ENCODE results near the gene LIMCH1. TPM values are rescaled to one million over a fixed set of nuclear protein-coding genes. Genes with fewer than 3 reads are reported as not detected.

The LIMCH1 gene
- total RNA-seq, 5 donors from 2014 or later (not counting 1 experiment from before 2014, with no cell fraction given), result 0.15 to 0.38 (median 0.30) TPM

DNA sequence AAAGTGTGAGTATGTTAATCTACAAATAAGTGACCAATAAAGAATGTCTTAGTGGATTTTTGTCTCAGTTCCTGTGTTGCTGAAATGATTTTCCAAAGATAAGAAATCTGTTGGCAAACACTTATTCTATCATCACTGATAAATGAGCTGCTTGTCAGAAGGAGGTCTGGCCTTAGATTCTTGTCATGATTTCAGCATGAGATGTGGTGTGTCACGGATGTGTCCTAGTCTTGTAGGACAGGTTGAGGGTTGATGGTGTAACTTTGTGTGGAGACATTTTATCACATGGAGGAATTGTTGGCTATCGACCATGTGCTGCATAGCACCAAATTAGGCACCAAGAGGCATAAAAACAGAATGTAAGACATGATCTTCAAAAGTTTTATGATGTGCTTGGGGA is 31.8 kb upstream of the LIMCH1 start:
- Mint-ChIP-seq H3K4me3 (no peak overlapping the region), H3K9me3 (peaks cover 0 to 12% (median 10%) of the 10 kb centered on the region in 3 donors), H3K4me1 (no peaks in the 10 kb centered on the region), H3K36me3 (no peaks in the 10 kb centered on the region), H3K27ac (no peak overlapping the region), H3K27me3 (peaks cover 0 to 2% of the 10 kb centered on the region in 2 donors)
- 67% methylated on average over 1 of the region's 2 CpGs for WGBS (ENCODE audit: insufficient coverage)
- no peaks in the 10 kb centered on the region for H3K9me3 ChIP-seq
- H3K27ac ChIP-seq (ENCODE audit: low read length), result no peak overlapping the region
- ChIA-PET POLR2A (no interaction called here), CTCF (no interaction called here)
- H3K36me3 ChIP-seq (ENCODE audit: control insufficient read depth in 2 of 2, extremely low read depth in 1 of 2, insufficient read depth in 1 of 2, low read length in 1 of 2), result no peaks in the 10 kb centered on the region
- no peak overlapping the region for H3K4me3 ChIP-seq (ENCODE audit: control insufficient read depth in 1 of 2, extremely low read depth in 1 of 2, low read length in 1 of 2)
- no peaks in the 10 kb centered on the region for H3K4me1 ChIP-seq (ENCODE audit: control insufficient read depth in 1 of 2, extremely low read depth in 1 of 2, insufficient read depth in 2 of 2, low read length in 2 of 2)
- ATAC-seq (replicated peaks in 1 of 4), result no peak
- no peaks in the 10 kb centered on the region for H3K27me3 ChIP-seq (replicated peaks in 1 of 2; ENCODE audit: control insufficient read depth in 2 of 2, extremely low read depth in 1 of 2, insufficient read depth in 2 of 2, low read length in 1 of 2)
- no peak for DNase-seq

DNA sequence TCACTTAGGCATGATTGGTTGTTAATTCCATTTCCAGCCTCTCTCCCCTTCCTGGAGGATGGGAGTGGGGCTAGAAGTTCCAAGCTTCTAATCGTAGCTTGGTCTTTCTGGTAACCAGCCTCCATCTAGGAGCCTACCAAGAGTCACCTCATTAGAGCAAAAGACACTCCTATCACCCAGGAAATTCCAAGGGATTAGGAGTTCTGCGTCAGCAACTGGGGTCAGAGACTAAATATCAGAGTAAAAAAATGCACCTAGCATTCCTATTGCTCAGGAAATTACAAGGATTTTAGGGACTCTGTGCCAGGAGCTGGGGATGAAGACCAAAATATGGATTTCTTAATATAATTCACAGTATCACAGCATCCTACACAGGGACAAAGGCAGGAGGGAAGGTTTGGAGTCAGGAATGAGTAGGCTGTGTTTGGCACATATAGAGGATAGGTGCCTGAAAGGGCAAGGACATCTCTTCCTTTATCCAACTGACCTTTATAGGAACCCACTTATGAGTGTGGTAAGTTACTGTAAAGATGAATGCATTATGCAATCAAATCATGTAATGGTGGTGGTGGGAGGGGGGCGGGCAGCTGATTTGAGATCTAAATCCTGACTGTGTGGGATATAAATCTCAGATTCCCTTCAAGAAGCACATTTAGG is 30.5 kb upstream of the LIMCH1 start:
- CTCF ChIA-PET, result no interaction called here
- peaks cover 0 to 2% of the 10 kb centered on the region in 2 donors for H3K27me3 Mint-ChIP-seq

DNA sequence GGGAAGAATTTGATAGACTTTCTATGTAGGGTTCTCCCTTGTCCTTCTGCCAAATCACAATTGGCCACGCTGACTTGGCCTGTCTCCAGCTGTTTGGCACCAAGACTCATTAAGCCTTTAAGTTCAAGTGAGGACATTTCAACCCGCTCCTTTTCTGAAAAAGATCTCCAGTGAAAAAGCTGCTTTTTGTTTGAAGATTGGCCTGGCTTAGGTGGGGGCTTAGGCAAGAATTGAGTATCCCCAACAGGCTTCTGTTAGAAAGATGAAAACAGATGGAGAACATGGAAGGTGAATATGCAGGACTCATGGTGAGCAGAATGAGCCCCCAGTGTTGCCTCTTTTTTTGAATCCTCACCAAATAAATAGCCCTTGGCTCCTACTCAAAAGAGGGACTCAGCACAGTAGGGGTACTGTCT is 28.5 kb upstream of the LIMCH1 start:
- Mint-ChIP-seq H3K4me3 (no peak overlapping the region), H3K36me3 (no peaks in the 10 kb centered on the region), H3K4me1 (no peaks in the 10 kb centered on the region), H3K27ac (no peak overlapping the region), H3K27me3 (peaks cover 0 to 2% of the 10 kb centered on the region in 2 donors), H3K9me3 (peaks cover 0 to 16% (median 5%) of the 10 kb centered on the region in 3 donors)
- Histone ChIP-seq H3K27ac (ENCODE audit: low read length) (no peak overlapping the region), H3K36me3 (ENCODE audit: control insufficient read depth in 2 of 2, extremely low read depth in 1 of 2, insufficient read depth in 1 of 2, low read length in 1 of 2) (no peaks in the 10 kb centered on the region), H3K27me3 (replicated peaks in 1 of 2; ENCODE audit: control insufficient read depth in 2 of 2, extremely low read depth in 1 of 2, insufficient read depth in 2 of 2, low read length in 1 of 2) (no peaks in the 10 kb centered on the region), H3K4me3 (ENCODE audit: control insufficient read depth in 1 of 2, extremely low read depth in 1 of 2, low read length in 1 of 2) (no peak overlapping the region), H3K4me1 (ENCODE audit: control insufficient read depth in 1 of 2, extremely low read depth in 1 of 2, insufficient read depth in 2 of 2, low read length in 2 of 2) (no peaks in the 10 kb centered on the region), H3K9me3 (no peaks in the 10 kb centered on the region)
- WGBS (ENCODE audit: insufficient coverage), result 75% methylated on average over 2 of the region's 2 CpGs
- ChIA-PET CTCF (no interaction called here), POLR2A (no interaction called here)
- ATAC-seq (replicated peaks in 1 of 4) (no peak), DNase-seq (no peak)

More for the DNA sequence above, 30.5 kb upstream of the LIMCH1 start:
- Mint-ChIP-seq H3K4me3 (no peak overlapping the region), H3K27ac (no peak overlapping the region), H3K9me3 (peaks cover 0 to 16% (median 3%) of the 10 kb centered on the region in 3 donors), H3K4me1 (no peaks in the 10 kb centered on the region), H3K36me3 (no peaks in the 10 kb centered on the region)
- H3K4me1 ChIP-seq (ENCODE audit: control insufficient read depth in 1 of 2, extremely low read depth in 1 of 2, insufficient read depth in 2 of 2, low read length in 2 of 2), result no peaks in the 10 kb centered on the region
- no peak overlapping the region for H3K4me3 ChIP-seq (ENCODE audit: control insufficient read depth in 1 of 2, extremely low read depth in 1 of 2, low read length in 1 of 2)
- no peak for ATAC-seq (replicated peaks in 1 of 4)
- WGBS (ENCODE audit: insufficient coverage), result no CpG with 5 or more reads among the region's 3 CpGs
- POLR2A ChIA-PET, result no interaction called here
- H3K27ac ChIP-seq (ENCODE audit: low read length), result no peak overlapping the region
- DNase-seq, result no peak
- H3K36me3 ChIP-seq (ENCODE audit: control insufficient read depth in 2 of 2, extremely low read depth in 1 of 2, insufficient read depth in 1 of 2, low read length in 1 of 2), result no peaks in the 10 kb centered on the region
- H3K27me3 ChIP-seq (replicated peaks in 1 of 2; ENCODE audit: control insufficient read depth in 2 of 2, extremely low read depth in 1 of 2, insufficient read depth in 2 of 2, low read length in 1 of 2), result no peaks in the 10 kb centered on the region
- no peaks in the 10 kb centered on the region for H3K9me3 ChIP-seq

GRCh38 chr4:41510179-41510578 is 27.8 kb upstream of the LIMCH1 start:
- Histone ChIP-seq H3K9me3 (no peaks in the 10 kb centered on the region), H3K4me3 (ENCODE audit: control insufficient read depth in 1 of 2, extremely low read depth in 1 of 2, low read length in 1 of 2) (no peak overlapping the region), H3K4me1 (ENCODE audit: control insufficient read depth in 1 of 2, extremely low read depth in 1 of 2, insufficient read depth in 2 of 2, low read length in 2 of 2) (no peaks in the 10 kb centered on the region), H3K27ac (ENCODE audit: low read length) (no peak overlapping the region), H3K27me3 (replicated peaks in 1 of 2; ENCODE audit: control insufficient read depth in 2 of 2, extremely low read depth in 1 of 2, insufficient read depth in 2 of 2, low read length in 1 of 2) (no peaks in the 10 kb centered on the region), H3K36me3 (ENCODE audit: control insufficient read depth in 2 of 2, extremely low read depth in 1 of 2, insufficient read depth in 1 of 2, low read length in 1 of 2) (no peaks in the 10 kb centered on the region)
- H3K27ac Mint-ChIP-seq, result no peak overlapping the region
- ChIA-PET CTCF (no interaction called here), POLR2A (no interaction called here)
- H3K4me1 Mint-ChIP-seq, result no peaks in the 10 kb centered on the region
- no CpG with 5 or more reads among the region's 1 CpG for WGBS (ENCODE audit: insufficient coverage)
- H3K9me3 Mint-ChIP-seq, result peaks cover 0 to 13% (median 5%) of the 10 kb centered on the region in 3 donors
- no peak overlapping the region for H3K4me3 Mint-ChIP-seq
- ATAC-seq (replicated peaks in 1 of 4), result no peak
- no peak for DNase-seq
- H3K27me3 Mint-ChIP-seq, result peaks cover 0 to 2% of the 10 kb centered on the region in 2 donors
- no peaks in the 10 kb centered on the region for H3K36me3 Mint-ChIP-seq

DNA sequence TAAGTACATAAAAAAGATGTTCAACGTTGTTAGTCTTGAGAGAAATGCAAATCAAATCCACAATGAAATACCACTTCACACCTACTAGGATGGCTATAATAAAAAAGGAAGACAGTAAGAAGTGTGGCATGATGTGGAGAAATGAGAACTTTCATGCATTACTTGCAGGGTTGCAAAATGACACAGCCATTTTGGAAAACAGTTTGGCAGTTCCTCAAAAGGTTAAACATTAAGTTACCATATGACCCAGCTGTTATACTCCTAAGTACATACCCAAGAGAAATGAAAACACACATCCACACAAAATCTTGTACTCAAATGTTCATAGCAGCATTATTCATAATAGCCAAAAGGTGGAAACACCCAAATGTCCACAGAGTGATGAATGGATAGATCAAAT is 25.8 kb upstream of the LIMCH1 start:
- H3K27me3 ChIP-seq (replicated peaks in 1 of 2; ENCODE audit: control insufficient read depth in 2 of 2, extremely low read depth in 1 of 2, insufficient read depth in 2 of 2, low read length in 1 of 2), result no peaks in the 10 kb centered on the region
- DNase-seq (no peak), ATAC-seq (replicated peaks in 1 of 4) (no peak)
- Mint-ChIP-seq H3K27me3 (peaks cover 0 to 2% of the 10 kb centered on the region in 2 donors), H3K27ac (no peak overlapping the region), H3K9me3 (peaks cover 0 to 13% (median 5%) of the 10 kb centered on the region in 3 donors), H3K36me3 (no peaks in the 10 kb centered on the region), H3K4me3 (no peak overlapping the region), H3K4me1 (no peaks in the 10 kb centered on the region)
- ChIA-PET POLR2A (no interaction called here), CTCF (no interaction called here)
- no peaks in the 10 kb centered on the region for H3K9me3 ChIP-seq
- H3K27ac ChIP-seq (ENCODE audit: low read length), result no peak overlapping the region
- H3K4me1 ChIP-seq (ENCODE audit: control insufficient read depth in 1 of 2, extremely low read depth in 1 of 2, insufficient read depth in 2 of 2, low read length in 2 of 2), result no peaks in the 10 kb centered on the region
- H3K4me3 ChIP-seq (ENCODE audit: control insufficient read depth in 1 of 2, extremely low read depth in 1 of 2, low read length in 1 of 2), result no peak overlapping the region
- no peaks in the 10 kb centered on the region for H3K36me3 ChIP-seq (ENCODE audit: control insufficient read depth in 2 of 2, extremely low read depth in 1 of 2, insufficient read depth in 1 of 2, low read length in 1 of 2)
- no CpG with 5 or more reads among the region's 1 CpG for WGBS (ENCODE audit: insufficient coverage)

DNA sequence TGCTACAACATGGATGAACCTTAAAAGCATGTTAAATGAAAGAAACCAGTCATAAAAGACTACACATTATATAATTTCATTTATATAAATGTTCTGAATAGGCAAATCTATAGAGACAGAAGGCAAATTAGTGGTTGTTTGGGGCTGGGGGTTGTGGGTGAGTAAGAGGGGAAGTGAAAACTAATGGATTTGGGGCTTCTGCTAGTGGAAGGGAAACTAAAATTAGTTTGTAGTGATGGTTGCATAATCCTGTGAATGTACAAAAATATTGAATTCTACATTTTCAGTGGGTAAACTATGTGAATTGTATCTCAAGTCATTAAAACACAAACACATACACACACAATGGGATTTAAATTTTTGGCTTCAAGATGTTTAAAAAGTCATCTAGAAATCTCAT is 25.4 kb upstream of the LIMCH1 start:
- no peak overlapping the region for H3K27ac ChIP-seq (ENCODE audit: low read length)
- DNase-seq, result no peak

GRCh38 chr4:41514169-41514568 is 23.8 kb upstream of the LIMCH1 start:
- Mint-ChIP-seq H3K4me1 (no peaks in the 10 kb centered on the region), H3K4me3 (no peak overlapping the region), H3K36me3 (no peaks in the 10 kb centered on the region), H3K27me3 (no peaks in the 10 kb centered on the region), H3K9me3 (peaks cover 0 to 8% (median 5%) of the 10 kb centered on the region in 3 donors), H3K27ac (no peak overlapping the region)
- ATAC-seq (replicated peaks in 1 of 4) (no peak), DNase-seq (no peak)
- no peak overlapping the region for H3K4me3 ChIP-seq (ENCODE audit: control insufficient read depth in 1 of 2, extremely low read depth in 1 of 2, low read length in 1 of 2)
- no peaks in the 10 kb centered on the region for H3K27me3 ChIP-seq (replicated peaks in 1 of 2; ENCODE audit: control insufficient read depth in 2 of 2, extremely low read depth in 1 of 2, insufficient read depth in 2 of 2, low read length in 1 of 2)
- no peak overlapping the region for H3K27ac ChIP-seq (ENCODE audit: low read length)
- ChIA-PET CTCF (no interaction called here), POLR2A (no interaction called here)
- no peaks in the 10 kb centered on the region for H3K9me3 ChIP-seq
- WGBS (ENCODE audit: insufficient coverage), result 89% methylated on average over 1 of the region's 1 CpG
- no peaks in the 10 kb centered on the region for H3K36me3 ChIP-seq (ENCODE audit: control insufficient read depth in 2 of 2, extremely low read depth in 1 of 2, insufficient read depth in 1 of 2, low read length in 1 of 2)
- H3K4me1 ChIP-seq (ENCODE audit: control insufficient read depth in 1 of 2, extremely low read depth in 1 of 2, insufficient read depth in 2 of 2, low read length in 2 of 2), result no peaks in the 10 kb centered on the region

More for the DNA sequence above, 25.4 kb upstream of the LIMCH1 start:
- ChIA-PET POLR2A (no interaction called here), CTCF (no interaction called here)
- H3K4me1 ChIP-seq (ENCODE audit: control insufficient read depth in 1 of 2, extremely low read depth in 1 of 2, insufficient read depth in 2 of 2, low read length in 2 of 2), result no peaks in the 10 kb centered on the region
- Mint-ChIP-seq H3K36me3 (no peaks in the 10 kb centered on the region), H3K4me3 (no peak overlapping the region), H3K4me1 (no peaks in the 10 kb centered on the region), H3K9me3 (peaks cover 0 to 13% (median 5%) of the 10 kb centered on the region in 3 donors), H3K27me3 (peaks cover 0 to 2% of the 10 kb centered on the region in 2 donors), H3K27ac (no peak overlapping the region)
- H3K4me3 ChIP-seq (ENCODE audit: control insufficient read depth in 1 of 2, extremely low read depth in 1 of 2, low read length in 1 of 2), result no peak overlapping the region
- no peaks in the 10 kb centered on the region for H3K9me3 ChIP-seq
- no peaks in the 10 kb centered on the region for H3K36me3 ChIP-seq (ENCODE audit: control insufficient read depth in 2 of 2, extremely low read depth in 1 of 2, insufficient read depth in 1 of 2, low read length in 1 of 2)
- H3K27me3 ChIP-seq (replicated peaks in 1 of 2; ENCODE audit: control insufficient read depth in 2 of 2, extremely low read depth in 1 of 2, insufficient read depth in 2 of 2, low read length in 1 of 2), result no peaks in the 10 kb centered on the region
- no peak for ATAC-seq (replicated peaks in 1 of 4)
